RWPE1 (cell line): ENCODE measurements around the gene POLR1C.

Experiments
- CTCF ChIA-PET: fragments of 350-600 bp; sonication (Branson Sonifier 250); formaldehyde crosslinking; extraction: SDS; loops from one replicate; lab custom pipeline; 2021; lab: Yijun Ruan, JAX
- POLR2A ChIA-PET: fragments of 400-600 bp; formaldehyde crosslinking; extraction: SDS; loops from one replicate; lab custom pipeline; 2020; ENCODE audit warnings: antibody characterized with exemption; ENCODE audit not compliant: low non-redundant PET; lab: Yijun Ruan, JAX
- DNase-seq: peaks from one replicate; pipeline ENCODE4 v3.0.0; 2012; ENCODE audit warnings: low spot score
- H3K27ac ChIP-seq: fragments of 450-650 bp; 2 replicates; pipeline ENCODE4 v1.5.1; 2017
- TF ChIP-seq, protein P1 (sequence below): fragments of 450-650 bp; conservative IDR thresholded peaks from 2 replicates; pipeline ENCODE4 v1.5.1; 2017; ENCODE audit warnings: low read depth, mild to moderate bottlenecking

POLR1C gene

DNA sequence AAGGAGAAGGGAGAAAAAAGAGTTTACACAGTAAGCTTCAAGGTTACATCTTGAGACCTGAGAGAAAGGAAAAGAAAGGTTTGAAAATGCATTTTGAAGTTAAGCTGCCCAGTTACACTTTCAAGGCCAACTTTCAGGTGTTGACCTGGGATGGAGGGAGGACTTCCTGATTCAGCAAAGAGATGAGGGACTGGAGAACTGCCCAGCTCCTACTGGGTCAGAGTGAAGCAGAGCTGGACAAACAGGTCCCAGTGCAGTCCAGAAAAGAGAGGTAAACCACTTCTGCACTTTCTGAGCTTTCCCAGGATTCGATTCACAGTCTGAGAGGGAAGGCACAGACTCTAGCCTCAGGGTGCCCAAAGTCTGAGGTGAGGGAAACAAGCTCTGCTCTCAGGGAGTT, 45.5 kb upstream of the POLR1C start:
- ChIA-PET POLR2A (no interaction called here), CTCF (interaction anchor here (0.6 to 1.1 kb wide), 3 partner anchors 14 to 25 kb away, joined by 3 to 4 read pairs (median 4); no protein-coding TSS in a partner anchor)
- DNase-seq: no peak
- no peak overlapping the region for H3K27ac ChIP-seq
- TF ChIP-seq, protein P1, sequence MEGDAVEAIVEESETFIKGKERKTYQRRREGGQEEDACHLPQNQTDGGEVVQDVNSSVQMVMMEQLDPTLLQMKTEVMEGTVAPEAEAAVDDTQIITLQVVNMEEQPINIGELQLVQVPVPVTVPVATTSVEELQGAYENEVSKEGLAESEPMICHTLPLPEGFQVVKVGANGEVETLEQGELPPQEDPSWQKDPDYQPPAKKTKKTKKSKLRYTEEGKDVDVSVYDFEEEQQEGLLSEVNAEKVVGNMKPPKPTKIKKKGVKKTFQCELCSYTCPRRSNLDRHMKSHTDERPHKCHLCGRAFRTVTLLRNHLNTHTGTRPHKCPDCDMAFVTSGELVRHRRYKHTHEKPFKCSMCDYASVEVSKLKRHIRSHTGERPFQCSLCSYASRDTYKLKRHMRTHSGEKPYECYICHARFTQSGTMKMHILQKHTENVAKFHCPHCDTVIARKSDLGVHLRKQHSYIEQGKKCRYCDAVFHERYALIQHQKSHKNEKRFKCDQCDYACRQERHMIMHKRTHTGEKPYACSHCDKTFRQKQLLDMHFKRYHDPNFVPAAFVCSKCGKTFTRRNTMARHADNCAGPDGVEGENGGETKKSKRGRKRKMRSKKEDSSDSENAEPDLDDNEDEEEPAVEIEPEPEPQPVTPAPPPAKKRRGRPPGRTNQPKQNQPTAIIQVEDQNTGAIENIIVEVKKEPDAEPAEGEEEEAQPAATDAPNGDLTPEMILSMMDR: no peak

DNA sequence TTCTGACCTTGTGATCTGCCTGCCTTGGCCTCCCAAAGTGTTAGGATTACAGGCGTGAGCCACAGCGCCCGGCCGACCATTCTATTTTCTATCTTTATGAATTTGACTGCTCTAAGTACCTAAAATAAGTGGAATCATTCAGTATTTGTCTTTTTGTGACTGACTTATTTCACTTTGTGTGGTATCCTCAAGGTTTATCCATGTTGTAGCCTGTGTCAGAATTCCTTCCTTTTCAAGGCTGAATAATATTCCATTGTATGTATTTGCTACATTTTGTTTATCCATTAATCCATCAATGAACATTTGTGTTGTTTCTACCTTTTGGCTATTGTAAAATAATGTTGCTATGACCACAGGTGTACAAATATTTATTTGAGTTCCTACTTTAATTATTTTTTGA, 44.4 kb upstream of the POLR1C start:
- DNase-seq: no peak
- H3K27ac ChIP-seq: no peak overlapping the region
- TF ChIP-seq, protein P1: no peak
- ChIA-PET POLR2A (no interaction called here), CTCF (no interaction called here)

GRCh38 chr6:43475516-43475915, 41.4 kb upstream of the POLR1C start:
- no peak for DNase-seq
- TF ChIP-seq, protein P1: no peak
- ChIA-PET POLR2A (no interaction called here), CTCF (no interaction called here)
- no peak overlapping the region for H3K27ac ChIP-seq

GRCh38 chr6:43476746-43477145, 40.1 kb upstream of the POLR1C start:
- ChIA-PET POLR2A (interaction anchor here (0.6 to 1.0 kb wide), 3 partner anchors 12 to 194 kb away, joined by 4 to 8 read pairs (median 6); no protein-coding TSS in a partner anchor), CTCF (no interaction called here)
- TF ChIP-seq, protein P1: no peak
- no peak overlapping the region for H3K27ac ChIP-seq
- no peak for DNase-seq

DNA sequence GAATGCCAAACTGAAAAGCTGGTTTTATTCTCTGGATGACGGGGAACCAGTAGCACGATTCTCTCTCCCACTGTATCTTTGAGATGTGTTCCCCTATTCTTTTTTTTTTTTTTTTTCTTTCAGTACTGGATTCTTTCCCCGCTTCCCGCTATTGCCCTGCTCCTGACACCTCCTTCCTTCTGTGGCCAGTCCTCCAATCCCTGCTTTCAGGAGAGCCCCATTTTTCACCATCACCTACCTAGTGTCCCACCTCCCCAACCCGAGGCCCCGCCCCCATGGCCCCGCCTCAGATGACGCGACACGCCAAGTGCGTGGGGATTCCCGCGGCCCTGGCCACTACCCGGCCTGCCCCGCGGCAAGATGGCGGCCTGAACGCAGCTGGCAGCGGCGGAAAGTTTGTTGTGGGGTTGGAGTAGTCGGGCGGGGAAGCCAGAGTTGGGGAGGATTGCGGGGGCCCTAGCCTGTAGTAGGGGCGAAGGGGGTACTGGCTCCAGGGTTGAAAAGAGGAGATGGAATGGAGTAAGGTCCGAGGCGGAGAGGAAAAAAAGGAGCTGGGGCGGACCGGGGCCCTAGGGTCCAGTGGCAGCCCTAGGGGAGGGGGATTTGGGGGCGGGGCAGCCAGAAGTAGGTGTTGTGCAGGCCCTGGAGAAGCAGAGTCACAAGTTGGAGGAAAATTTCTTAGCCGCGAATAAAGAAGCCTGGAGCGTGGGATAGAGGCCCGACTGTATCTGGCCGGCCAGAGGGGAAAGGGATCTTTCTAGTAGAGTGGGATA, 39.5 kb upstream of the POLR1C start, which contains the start of gene TJAP1:
Gene TJAP1, plus strand, starts transcription at position 336 of the 773 bp plus-strand sequence. CDS start 21,432 bp downstream, outside the sequence.
- peak within 1 kb of the TSS; percentile 79 for H3K27ac ChIP-seq
- TF ChIP-seq, protein P1: no peak
- POLR2A ChIA-PET: interaction anchor here (0.6 to 1.0 kb wide), 4 partner anchors 11 to 195 kb away, joined by 3 to 8 read pairs (median 5); no protein-coding TSS in a partner anchor
- DNase-seq: peak; percentile 91
- CTCF ChIA-PET: no interaction called here

GRCh38 chr6:43478008-43478372, 38.9 kb upstream of the POLR1C start:
- CTCF ChIA-PET: no interaction called here
- POLR2A ChIA-PET: interaction anchor here (0.7 to 1.0 kb wide), 2 partner anchors 17 to 29 kb away, joined by 3 to 4 read pairs; no protein-coding TSS in a partner anchor
- TF ChIP-seq, protein P1: no peak
- no peak for DNase-seq
- H3K27ac ChIP-seq: peak overlapping the region; percentile 79
